Upper lobe of left lung (tissue), 4 donors: Measurements from ENCODE around the gene ARHGAP15.

Experiments used
- CTCF ChIP-seq, 6 experiments: fragments of 450-650 bp in 4 of 6; fragments of 200-600 bp in 2 of 6; sonication (generic) in 2 of 6; IDR thresholded peaks; one replicate each; pipeline ENCODE4 v1.5.1; 2016 to 2019; ENCODE audit warnings: antibody characterized with exemption in 6 of 6
- EP300 ChIP-seq, 4 donors: sonication (generic); formaldehyde crosslinking; IDR thresholded peaks; one replicate each; pipeline ENCODE4 v1.5.1; 2017; ENCODE audit warnings: antibody characterized with exemption in 4 of 4, control low read depth in 2 of 4
- POLR2A ChIP-seq, 4 donors: fragments of 450-650 bp; IDR thresholded peaks; one replicate each; pipeline ENCODE4 v1.5.1; 2016 to 2017; ENCODE audit warnings: antibody characterized with exemption in 4 of 4, mild to moderate bottlenecking in 2 of 4

GRCh38 chr2:143515318-143515717 is 386.1 kb downstream of the ARHGAP15 start:
- TF ChIP-seq EP300 (IDR thresholded peaks at IDR 0.05) (no peak), CTCF (IDR thresholded peaks at IDR 0.05) (no peak), POLR2A (IDR thresholded peaks at IDR 0.05) (no peak)
